Mesendoderm (in vitro differentiated cells): ENCODE measurements around the gene VPS13A.
A peak's percentile ranks its signal among the peaks of the same experiment; 100 is the strongest.

Experiments
- DNase-seq: peaks from one replicate; pipeline ENCODE4 v3.0.0; 2013
- H2AK5ac ChIP-seq: 2 replicates; pipeline ENCODE4 v1.6.1; 2013; ENCODE audit warnings: low read length, inconsistent platforms
- H2BK120ac ChIP-seq: 2 replicates; pipeline ENCODE4 v1.6.1; 2013; ENCODE audit warnings: low read depth, mild to moderate bottlenecking, low read length, moderate library complexity, mixed read lengths
- H2BK15ac ChIP-seq: replicated peaks from 2 replicates; pipeline ENCODE4 v1.6.1; 2013; ENCODE audit warnings: low read depth, mild to moderate bottlenecking, moderate library complexity
- H2BK5ac ChIP-seq: 2 replicates; pipeline ENCODE4 v1.6.1; 2013; ENCODE audit warnings: low read length, inconsistent platforms
- H3K18ac ChIP-seq: 2 replicates; pipeline ENCODE4 v1.6.1; 2013; ENCODE audit warnings: mild to moderate bottlenecking, low read length, mixed read lengths
- H3K23ac ChIP-seq: one replicate; pipeline ENCODE4 v1.6.1; 2013; ENCODE audit warnings: low read length
- H3K27ac ChIP-seq: 2 replicates; pipeline ENCODE4 v1.5.1; 2013; ENCODE audit warnings: low read depth, mild to moderate bottlenecking, inconsistent platforms, low read length, moderate library complexity
- H3K27me3 ChIP-seq: 2 replicates; pipeline ENCODE4 v1.6.1; 2013; ENCODE audit warnings: low read length, control low read depth, mild to moderate bottlenecking, inconsistent platforms; ENCODE audit not compliant: insufficient read depth, poor library complexity
- H3K36me3 ChIP-seq: 2 replicates; pipeline ENCODE4 v1.6.1; 2013; ENCODE audit warnings: low read length, inconsistent platforms; ENCODE audit not compliant: control insufficient read depth, insufficient read depth
- H3K4ac ChIP-seq: one replicate; pipeline ENCODE4 v1.6.1; 2013; ENCODE audit warnings: low read depth, mild to moderate bottlenecking, low read length, moderate library complexity
- H3K4me1 ChIP-seq: 2 replicates; pipeline ENCODE4 v1.6.1; 2013; ENCODE audit warnings: low read depth, low read length, inconsistent platforms; ENCODE audit not compliant: control insufficient read depth
- H3K4me2 ChIP-seq: 2 replicates; pipeline ENCODE4 v1.6.1; 2013; ENCODE audit warnings: low read length
- H3K4me3 ChIP-seq: 2 replicates; pipeline ENCODE4 v1.5.1; 2013; ENCODE audit warnings: mild to moderate bottlenecking, low read length
- H3K56ac ChIP-seq: one replicate; pipeline ENCODE4 v1.6.1; 2013; ENCODE audit warnings: low read length
- H3K79me1 ChIP-seq: 2 replicates; pipeline ENCODE4 v1.6.1; 2013; ENCODE audit warnings: low read length, inconsistent platforms
- H3K79me2 ChIP-seq: 2 replicates; pipeline ENCODE4 v1.6.1; 2013; ENCODE audit warnings: mild to moderate bottlenecking, low read length; ENCODE audit not compliant: control insufficient read depth, insufficient read depth
- H3K9ac ChIP-seq: 2 replicates; pipeline ENCODE4 v1.6.1; 2013; ENCODE audit warnings: low read length, inconsistent platforms
- H4K5ac ChIP-seq: one replicate; pipeline ENCODE4 v1.6.1; 2013; ENCODE audit warnings: low read length
- H4K8ac ChIP-seq: one replicate; pipeline ENCODE4 v1.6.1; 2013; ENCODE audit warnings: low read depth, mild to moderate bottlenecking, control low read depth, low read length, moderate library complexity
- WGBS: extraction: QIAGEN DNeasy Blood & Tissue Kit; methylation state at CpG from one replicate; pipeline ENCODE4 v1.1.7; 2013; ENCODE audit warnings: low lambda C conversion rate, missing lambda C conversion rate; ENCODE audit not compliant: insufficient coverage; ENCODE audit errors: extremely low coverage; 5-methylcytosine and 5-hydroxymethylcytosine counted together

Gene VPS13A

GRCh38 chr9:77176106-77176505 is 1.2 kb upstream of the VPS13A start:
- Histone ChIP-seq H3K79me2 (peaks cover 1% of the 10 kb centered on the region), H3K27ac (no peak overlapping the region), H2BK15ac (no peak overlapping the region), H3K9ac (no peak overlapping the region), H3K36me3 (no peaks in the 10 kb centered on the region), H4K5ac (no peak overlapping the region), H3K79me1 (no peaks in the 10 kb centered on the region), H3K4me3 (no peak overlapping the region), H3K56ac (no peak overlapping the region), H3K23ac (no peak overlapping the region), H3K4ac (no peak overlapping the region), H2BK120ac (no peak overlapping the region), H2AK5ac (no peak overlapping the region), H3K27me3 (no peaks in the 10 kb centered on the region), H2BK5ac (no peak overlapping the region), H4K8ac (no peak overlapping the region), H3K4me1 (no peaks in the 10 kb centered on the region), H3K4me2 (no peak overlapping the region), H3K18ac (no peak overlapping the region)
- WGBS = no CpG with 5 or more reads among the region's 4 CpGs
- DNase-seq = no peak

- Histone ChIP-seq H3K4me2 (peak overlapping the region; percentile 66), H3K23ac (no peak overlapping the region), H3K18ac (no peak overlapping the region), H3K56ac (peak overlapping the region; percentile 75), H2AK5ac (no peak overlapping the region), H3K79me1 (no peaks in the 10 kb centered on the region), H2BK120ac (no peak overlapping the region), H3K9ac (peak overlapping the region; percentile 48), H2BK15ac (no peak overlapping the region), H3K27ac (no peak overlapping the region), H3K79me2 (peaks cover 1% of the 10 kb centered on the region), H2BK5ac (no peak overlapping the region), H3K4me3 (peak overlapping the region; percentile 29), H3K4me1 (no peaks in the 10 kb centered on the region), H3K36me3 (no peaks in the 10 kb centered on the region), H3K27me3 (no peaks in the 10 kb centered on the region), H3K4ac (no peak overlapping the region), H4K5ac (no peak overlapping the region), H4K8ac (no peak overlapping the region)
- no peak for DNase-seq
- no CpG with 5 or more reads among the region's 10 CpGs for WGBS
Observed at GRCh38 chr9:77176686-77177142, 620 bp upstream of the VPS13A start.

GRCh38 chr9:77177894-77178794 is 810 bp downstream of the VPS13A start:
- Histone ChIP-seq H3K4me2 (peak overlapping the region; percentile 85), H4K8ac (peak overlapping the region; percentile 42), H3K27me3 (no peaks in the 10 kb centered on the region), H3K36me3 (no peaks in the 10 kb centered on the region), H3K79me1 (no peaks in the 10 kb centered on the region), H3K18ac (peak overlapping the region; percentile 34), H3K4ac (no peak overlapping the region), H2AK5ac (no peak overlapping the region), H2BK5ac (no peak overlapping the region), H4K5ac (no peak overlapping the region), H3K23ac (no peak overlapping the region), H3K9ac (peak overlapping the region; percentile 76), H3K4me3 (peak overlapping the region; percentile 85), H3K56ac (peak overlapping the region; percentile 96), H3K79me2 (peaks cover 1% of the 10 kb centered on the region), H3K27ac (peak overlapping the region; percentile 79), H2BK15ac (no peak overlapping the region), H3K4me1 (no peaks in the 10 kb centered on the region), H2BK120ac (no peak overlapping the region)
- no CpG with 5 or more reads among the region's 57 CpGs for WGBS
- peak; percentile 53 for DNase-seq

- Histone ChIP-seq H3K4me3 (no peak overlapping the region), H3K36me3 (no peaks in the 10 kb centered on the region), H2BK15ac (no peak overlapping the region), H2AK5ac (no peak overlapping the region), H3K27ac (no peak overlapping the region), H3K4me2 (no peak overlapping the region), H3K4ac (no peak overlapping the region), H3K23ac (no peak overlapping the region), H4K8ac (no peak overlapping the region), H3K27me3 (no peaks in the 10 kb centered on the region), H3K18ac (no peak overlapping the region), H3K56ac (no peak overlapping the region), H3K9ac (no peak overlapping the region), H2BK5ac (no peak overlapping the region), H2BK120ac (no peak overlapping the region), H3K79me1 (no peaks in the 10 kb centered on the region), H3K79me2 (peaks cover 1% of the 10 kb centered on the region), H4K5ac (no peak overlapping the region), H3K4me1 (no peaks in the 10 kb centered on the region)
- no peak for DNase-seq
Observed at GRCh38 chr9:77180056-77180455, 2.7 kb downstream of the VPS13A start.

GRCh38 chr9:77183581-77183980 is 6.2 kb downstream of the VPS13A start:
- Histone ChIP-seq H3K79me2 (peaks cover 5% of the 10 kb centered on the region), H3K27me3 (no peaks in the 10 kb centered on the region), H3K4me1 (no peaks in the 10 kb centered on the region), H3K18ac (no peak overlapping the region), H3K36me3 (no peaks in the 10 kb centered on the region), H3K4me2 (no peak overlapping the region), H3K4me3 (no peak overlapping the region), H3K79me1 (peaks cover 2% of the 10 kb centered on the region), H2BK15ac (no peak overlapping the region), H2BK120ac (no peak overlapping the region), H3K27ac (no peak overlapping the region), H4K5ac (no peak overlapping the region), H4K8ac (no peak overlapping the region), H3K56ac (no peak overlapping the region), H3K9ac (no peak overlapping the region), H3K4ac (no peak overlapping the region), H2BK5ac (no peak overlapping the region), H3K23ac (no peak overlapping the region), H2AK5ac (no peak overlapping the region)
- DNase-seq = no peak

- Histone ChIP-seq H3K9ac (no peak overlapping the region), H3K56ac (no peak overlapping the region), H2BK15ac (no peak overlapping the region), H4K8ac (no peak overlapping the region), H3K4ac (no peak overlapping the region), H4K5ac (no peak overlapping the region), H3K27ac (no peak overlapping the region), H3K23ac (no peak overlapping the region), H3K79me1 (peaks cover 4% of the 10 kb centered on the region), H2BK120ac (no peak overlapping the region), H3K27me3 (no peaks in the 10 kb centered on the region), H3K36me3 (no peaks in the 10 kb centered on the region), H3K4me3 (no peak overlapping the region), H2AK5ac (no peak overlapping the region), H3K4me1 (no peaks in the 10 kb centered on the region), H2BK5ac (no peak overlapping the region), H3K4me2 (no peak overlapping the region), H3K79me2 (peaks cover 7% of the 10 kb centered on the region), H3K18ac (no peak overlapping the region)
- DNase-seq = no peak
- no CpG with 5 or more reads among the region's 3 CpGs for WGBS
Observed at GRCh38 chr9:77188242-77188641, 10.9 kb downstream of the VPS13A start.
